ENCODE data around the gene ROPN1L.
"Not testable (repeated sequence)": the region's sequence is repeated elsewhere in the genome, so short reads cannot be mapped to it uniquely, and the experiment has no call there.

The ROPN1L gene

GRCh38 chr5:10477943-10478342 lies 36.3 kb downstream of the ROPN1L start:
- no peak for DNase-seq (ENCODE audit: low read depth in 2 of 3, low spot score in 2 of 3)

GRCh38 chr5:10478436-10478835 lies 36.8 kb downstream of the ROPN1L start:
- no peak for DNase-seq (ENCODE audit: low read depth in 2 of 3, low spot score in 2 of 3)

GRCh38 chr5:10479154-10479721 lies 37.6 kb downstream of the ROPN1L start:
- DNase-seq (ENCODE audit: low read depth in 2 of 3, low spot score in 2 of 3), result no peak

- no peak for DNase-seq (ENCODE audit: low read depth in 2 of 3, low spot score in 2 of 3)
These were observed 38.7 kb downstream of the ROPN1L start for GRCh38 chr5:10480237-10480985.

GRCh38 chr5:10481241-10481935 lies 39.7 kb downstream of the ROPN1L start:
- no peak for DNase-seq (ENCODE audit: low read depth in 2 of 3, low spot score in 2 of 3)

GRCh38 chr5:10482791-10483530 lies 41.3 kb downstream of the ROPN1L start:
- no peak for DNase-seq (ENCODE audit: low read depth in 2 of 3, low spot score in 2 of 3)

GRCh38 chr5:10484774-10485141 lies 43.1 kb downstream of the ROPN1L start:
- DNase-seq (ENCODE audit: low read depth in 2 of 3, low spot score in 2 of 3), result no peak

GRCh38 chr5:10485142-10485795 lies 43.6 kb downstream of the ROPN1L start:
- DNase-seq (ENCODE audit: low read depth in 2 of 3, low spot score in 2 of 3), result no peak

- DNase-seq (ENCODE audit: low read depth in 2 of 3, low spot score in 2 of 3), result no peak
These were observed 44.2 kb downstream of the ROPN1L start for GRCh38 chr5:10485897-10486296.

- DNase-seq (ENCODE audit: low read depth in 2 of 3, low spot score in 2 of 3), result no peak
These were observed 45.0 kb downstream of the ROPN1L start for GRCh38 chr5:10486511-10487344.

GRCh38 chr5:10488144-10488543 lies 46.5 kb downstream of the ROPN1L start:
- DNase-seq (ENCODE audit: low read depth in 2 of 3, low spot score in 2 of 3), result no peak

- DNase-seq (ENCODE audit: low read depth in 2 of 3, low spot score in 2 of 3), result no peak
These were observed 48.2 kb downstream of the ROPN1L start for GRCh38 chr5:10489810-10490426.

GRCh38 chr5:10490927-10491672 lies 49.4 kb downstream of the ROPN1L start:
- no peak for DNase-seq (ENCODE audit: low read depth in 2 of 3, low spot score in 2 of 3)

GRCh38 chr5:10491673-10492026 lies 50.0 kb downstream of the ROPN1L start:
- no peak for DNase-seq (ENCODE audit: low read depth in 2 of 3, low spot score in 2 of 3)

GRCh38 chr5:10493884-10494283 lies 52.2 kb downstream of the ROPN1L start:
- no peak for DNase-seq (ENCODE audit: low read depth in 2 of 3, low spot score in 2 of 3)

GRCh38 chr5:10494497-10494896 lies 52.8 kb downstream of the ROPN1L start:
- not testable (repeated sequence) for DNase-seq (ENCODE audit: low read depth in 2 of 3, low spot score in 2 of 3)

- DNase-seq (ENCODE audit: low read depth in 2 of 3, low spot score in 2 of 3), result no peak
These were observed 55.9 kb downstream of the ROPN1L start for GRCh38 chr5:10497554-10497953.

GRCh38 chr5:10498350-10498749 lies 56.7 kb downstream of the ROPN1L start:
- no peak for DNase-seq (ENCODE audit: low read depth in 2 of 3, low spot score in 2 of 3)

- no peak for DNase-seq (ENCODE audit: low read depth in 2 of 3, low spot score in 2 of 3)
These were observed 57.4 kb downstream of the ROPN1L start for GRCh38 chr5:10499066-10499465.

All from activated CD8-positive, alpha-beta memory T cell treated with anti-CD3 and anti-CD28 coated beads for 48 hours (primary cell).